ENCODE results near the gene FRYL. TPM values are rescaled to one million over a fixed set of nuclear protein-coding genes. Genes with fewer than 3 reads are reported as not detected.

Gene FRYL
- total and polyA plus RNA-seq, 2 donors (not counting 1 experiment from before 2014, with no cell fraction given), result 20.3 to 61.4 TPM

DNA sequence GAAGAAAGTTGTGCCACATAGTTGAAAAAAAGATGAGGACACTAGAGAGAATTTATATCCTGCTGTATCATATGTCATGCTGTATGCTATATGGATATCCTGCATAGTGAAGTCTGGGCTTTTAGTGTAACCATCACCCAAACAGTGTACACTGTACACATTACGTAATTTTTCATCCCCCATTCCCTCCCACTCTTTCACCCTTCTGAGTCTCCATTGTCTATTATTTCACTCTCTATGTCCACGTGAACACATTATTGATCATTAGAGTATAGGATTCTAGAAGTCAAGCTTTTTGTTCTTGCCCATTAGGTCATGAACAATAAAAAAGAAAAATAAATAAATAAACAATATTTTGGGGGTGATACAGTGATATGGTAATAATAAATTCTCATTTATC lies 18.0 kb upstream of the FRYL start:
- TF ChIP-seq EZH2 (IDR thresholded peaks at IDR 0.05; ENCODE audit: low read length, missing control alignments), result no peak
- no peak for TF ChIP-seq CTCF (conservative IDR thresholded peaks at IDR 0.05 in 1 of 2, IDR thresholded peaks at IDR 0.05 in 1 of 2; ENCODE audit: low read depth in 1 of 2, low read length in 2 of 2)
- no peaks in the 10 kb centered on the region for H3K27me3 ChIP-seq (ENCODE audit: control insufficient read depth, insufficient read depth, low read length)
- no peak overlapping the region for H3K4me2 ChIP-seq (ENCODE audit: extremely low read depth, insufficient read depth, low read length)
- H2AFZ ChIP-seq (ENCODE audit: low read length), result no peak overlapping the region
- no peak overlapping the region for H3K27ac ChIP-seq (ENCODE audit: insufficient read depth, low read length)
- H4K20me1 ChIP-seq (ENCODE audit: control insufficient read depth, extremely low read depth, insufficient read depth, low read length), result no peaks in the 10 kb centered on the region
- no peak overlapping the region for H3K4me3 ChIP-seq (replicated peaks in 1 of 4; ENCODE audit: control extremely low read depth in 1 of 4, insufficient read depth in 1 of 4, low read depth in 3 of 4, low read length in 4 of 4)
- no peaks in the 10 kb centered on the region for H3K79me2 ChIP-seq (ENCODE audit: control insufficient read depth, insufficient read depth, low read length)
- H3K9ac ChIP-seq (ENCODE audit: insufficient read depth, low read length), result no peak overlapping the region
- H3K4me1 ChIP-seq (ENCODE audit: control insufficient read depth, extremely low read depth, insufficient read depth, low read length), result no peaks in the 10 kb centered on the region
- H3K9me3 ChIP-seq (ENCODE audit: control insufficient read depth, insufficient read depth, low read depth, low read length), result no peaks in the 10 kb centered on the region
- DNase-seq (ENCODE audit: low read depth in 2 of 2), result no peak
- no peaks in the 10 kb centered on the region for H3K36me3 ChIP-seq (ENCODE audit: control insufficient read depth, insufficient read depth, low read length)

- no peaks in the 10 kb centered on the region for H3K36me3 ChIP-seq (ENCODE audit: control insufficient read depth, insufficient read depth, low read length)
- no peaks in the 10 kb centered on the region for H3K9me3 ChIP-seq (ENCODE audit: control insufficient read depth, insufficient read depth, low read depth, low read length)
- H3K27ac ChIP-seq (ENCODE audit: insufficient read depth, low read length), result no peak overlapping the region
- H3K27me3 ChIP-seq (ENCODE audit: control insufficient read depth, insufficient read depth, low read length), result no peaks in the 10 kb centered on the region
- H2AFZ ChIP-seq (ENCODE audit: low read length), result no peak overlapping the region
- no peak overlapping the region for H3K4me2 ChIP-seq (ENCODE audit: extremely low read depth, insufficient read depth, low read length)
- no peak overlapping the region for H3K9ac ChIP-seq (ENCODE audit: insufficient read depth, low read length)
- no peaks in the 10 kb centered on the region for H3K4me1 ChIP-seq (ENCODE audit: control insufficient read depth, extremely low read depth, insufficient read depth, low read length)
- no peak overlapping the region for H3K4me3 ChIP-seq (replicated peaks in 1 of 4; ENCODE audit: control extremely low read depth in 1 of 4, insufficient read depth in 1 of 4, low read depth in 3 of 4, low read length in 4 of 4)
- no peak for DNase-seq (ENCODE audit: low read depth in 2 of 2)
- no peaks in the 10 kb centered on the region for H3K79me2 ChIP-seq (ENCODE audit: control insufficient read depth, insufficient read depth, low read length)
- no peak for TF ChIP-seq CTCF (conservative IDR thresholded peaks at IDR 0.05 in 1 of 2, IDR thresholded peaks at IDR 0.05 in 1 of 2; ENCODE audit: low read depth in 1 of 2, low read length in 2 of 2)
- no peaks in the 10 kb centered on the region for H4K20me1 ChIP-seq (ENCODE audit: control insufficient read depth, extremely low read depth, insufficient read depth, low read length)
These were observed 17.0 kb upstream of the FRYL start for GRCh38 chr4:48796927-48797679.

DNA sequence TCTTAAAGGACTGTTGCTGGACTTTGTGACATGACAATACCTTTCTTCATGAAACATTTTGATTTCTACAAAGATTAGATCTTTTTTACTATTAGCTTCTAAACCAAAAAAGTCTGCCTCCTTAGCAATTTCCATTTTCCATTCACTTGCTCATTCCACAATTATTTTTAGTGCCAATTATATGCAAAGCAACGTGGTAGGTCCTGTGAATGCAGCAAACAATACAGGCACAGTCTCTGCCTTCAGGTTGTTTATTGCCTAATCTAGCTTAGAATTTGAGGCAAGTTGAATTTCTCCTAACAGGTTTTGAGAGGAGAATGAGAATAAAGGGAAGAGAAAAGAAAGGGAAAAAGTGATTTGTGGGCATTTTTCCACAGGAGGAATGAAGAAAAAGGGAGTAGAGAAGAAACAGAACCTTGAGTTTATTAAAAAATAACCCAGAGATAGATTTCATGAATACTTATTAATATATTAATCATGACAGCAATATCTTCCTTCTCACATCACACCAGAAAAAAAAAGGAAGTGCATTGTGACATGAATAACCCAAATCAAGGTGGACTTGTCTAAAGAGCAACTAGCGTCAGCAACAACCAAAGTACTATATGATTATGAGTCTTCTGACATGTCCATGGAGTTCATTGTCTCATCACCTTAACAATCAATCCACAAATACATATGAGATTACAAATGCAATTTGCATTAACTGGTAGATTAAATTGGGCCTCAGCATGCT lies 16.3 kb upstream of the FRYL start:
- Histone ChIP-seq H3K36me3 (ENCODE audit: control insufficient read depth, insufficient read depth, low read length) (no peaks in the 10 kb centered on the region), H3K9ac (ENCODE audit: insufficient read depth, low read length) (no peak overlapping the region), H3K27me3 (ENCODE audit: control insufficient read depth, insufficient read depth, low read length) (no peaks in the 10 kb centered on the region), H4K20me1 (ENCODE audit: control insufficient read depth, extremely low read depth, insufficient read depth, low read length) (no peaks in the 10 kb centered on the region), H3K79me2 (ENCODE audit: control insufficient read depth, insufficient read depth, low read length) (no peaks in the 10 kb centered on the region), H3K9me3 (ENCODE audit: control insufficient read depth, insufficient read depth, low read depth, low read length) (no peaks in the 10 kb centered on the region), H3K4me3 (replicated peaks in 1 of 4; ENCODE audit: control extremely low read depth in 1 of 4, insufficient read depth in 1 of 4, low read depth in 3 of 4, low read length in 4 of 4) (no peak overlapping the region), H3K27ac (ENCODE audit: insufficient read depth, low read length) (no peak overlapping the region), H3K4me1 (ENCODE audit: control insufficient read depth, extremely low read depth, insufficient read depth, low read length) (no peaks in the 10 kb centered on the region), H2AFZ (ENCODE audit: low read length) (no peak overlapping the region), H3K4me2 (ENCODE audit: extremely low read depth, insufficient read depth, low read length) (no peak overlapping the region)
- TF ChIP-seq EZH2 (IDR thresholded peaks at IDR 0.05; ENCODE audit: low read length, missing control alignments), result no peak
- no peak for TF ChIP-seq CTCF (conservative IDR thresholded peaks at IDR 0.05 in 1 of 2, IDR thresholded peaks at IDR 0.05 in 1 of 2; ENCODE audit: low read depth in 1 of 2, low read length in 2 of 2)
- DNase-seq (ENCODE audit: low read depth in 2 of 2), result no peak

Data from fibroblast of lung (primary cell).